22Rv1 (cell line): ENCODE data around the gene OR13H1.

Source experiments
- ZFX ChIP-seq: fragments of 450-650 bp; IDR thresholded peaks from 2 replicates; pipeline ENCODE4 v1.6.1; 2017; ENCODE audit warnings: antibody characterized with exemption, borderline replicate concordance
- TF ChIP-seq, protein P1 (sequence below): fragments of 450-650 bp; IDR thresholded peaks from 2 replicates; pipeline ENCODE4 v1.5.1; 2017; ENCODE audit warnings: mild to moderate bottlenecking

- TF ChIP-seq, protein P1, sequence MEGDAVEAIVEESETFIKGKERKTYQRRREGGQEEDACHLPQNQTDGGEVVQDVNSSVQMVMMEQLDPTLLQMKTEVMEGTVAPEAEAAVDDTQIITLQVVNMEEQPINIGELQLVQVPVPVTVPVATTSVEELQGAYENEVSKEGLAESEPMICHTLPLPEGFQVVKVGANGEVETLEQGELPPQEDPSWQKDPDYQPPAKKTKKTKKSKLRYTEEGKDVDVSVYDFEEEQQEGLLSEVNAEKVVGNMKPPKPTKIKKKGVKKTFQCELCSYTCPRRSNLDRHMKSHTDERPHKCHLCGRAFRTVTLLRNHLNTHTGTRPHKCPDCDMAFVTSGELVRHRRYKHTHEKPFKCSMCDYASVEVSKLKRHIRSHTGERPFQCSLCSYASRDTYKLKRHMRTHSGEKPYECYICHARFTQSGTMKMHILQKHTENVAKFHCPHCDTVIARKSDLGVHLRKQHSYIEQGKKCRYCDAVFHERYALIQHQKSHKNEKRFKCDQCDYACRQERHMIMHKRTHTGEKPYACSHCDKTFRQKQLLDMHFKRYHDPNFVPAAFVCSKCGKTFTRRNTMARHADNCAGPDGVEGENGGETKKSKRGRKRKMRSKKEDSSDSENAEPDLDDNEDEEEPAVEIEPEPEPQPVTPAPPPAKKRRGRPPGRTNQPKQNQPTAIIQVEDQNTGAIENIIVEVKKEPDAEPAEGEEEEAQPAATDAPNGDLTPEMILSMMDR = no peak
- TF ChIP-seq ZFX = no peak
Measured at GRCh38 chrX:131572372-131573014, 28.6 kb downstream of the OR13H1 start.
